ENCODE measurements around the gene CD200. TPM values are rescaled to one million over a fixed set of nuclear protein-coding genes. Genes with fewer than 3 reads are reported as not detected.
"Not testable (repeated sequence)": the region's sequence is repeated elsewhere in the genome, so short reads cannot be mapped to it uniquely, and the experiment has no call there.

Gene CD200
- total RNA-seq, 1 experiment from 2014 or later: not detected

DNA sequence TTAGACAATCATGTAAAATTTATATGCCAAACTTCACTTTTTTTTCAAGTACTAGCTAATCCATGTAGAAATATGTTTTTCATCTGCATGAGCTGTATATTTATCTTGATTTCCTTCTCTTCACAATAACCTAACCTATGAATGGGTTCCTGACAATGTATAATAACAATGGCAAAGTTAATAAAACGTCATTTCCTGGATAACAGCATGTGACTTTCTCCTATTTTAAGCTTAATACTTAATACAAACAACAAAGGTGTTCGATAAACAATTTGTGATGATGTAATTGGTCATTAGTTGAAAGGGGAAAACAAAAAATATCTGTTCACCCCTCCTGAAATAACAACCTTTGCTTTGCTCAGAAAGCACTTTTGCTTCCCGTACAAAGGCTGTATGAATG, 20.4 kb downstream of the CD200 start:
- in situ Hi-C loops (cut with HindIII; ENCODE audit: low sequenced_read_pairs): no loop called here
- no peak for DNase-seq (ENCODE audit: low spot score)

GRCh38 chr3:112354642-112355306, 21.8 kb downstream of the CD200 start:
- in situ Hi-C loops (cut with HindIII; ENCODE audit: low sequenced_read_pairs): no loop called here
- DNase-seq (ENCODE audit: low spot score): no peak

- in situ Hi-C loops (cut with HindIII; ENCODE audit: low sequenced_read_pairs): no loop called here
- no peak for DNase-seq (ENCODE audit: low spot score)
Observed at GRCh38 chr3:112355307-112355687, 22.3 kb downstream of the CD200 start.

GRCh38 chr3:112357930-112358780, 25.2 kb downstream of the CD200 start:
- no peak for DNase-seq (ENCODE audit: low spot score)
- in situ Hi-C loops (cut with HindIII; ENCODE audit: low sequenced_read_pairs): no loop called here

GRCh38 chr3:112360561-112360960, 27.6 kb downstream of the CD200 start:
- DNase-seq (ENCODE audit: low spot score): no peak
- in situ Hi-C loops (cut with HindIII; ENCODE audit: low sequenced_read_pairs): no loop called here

DNA sequence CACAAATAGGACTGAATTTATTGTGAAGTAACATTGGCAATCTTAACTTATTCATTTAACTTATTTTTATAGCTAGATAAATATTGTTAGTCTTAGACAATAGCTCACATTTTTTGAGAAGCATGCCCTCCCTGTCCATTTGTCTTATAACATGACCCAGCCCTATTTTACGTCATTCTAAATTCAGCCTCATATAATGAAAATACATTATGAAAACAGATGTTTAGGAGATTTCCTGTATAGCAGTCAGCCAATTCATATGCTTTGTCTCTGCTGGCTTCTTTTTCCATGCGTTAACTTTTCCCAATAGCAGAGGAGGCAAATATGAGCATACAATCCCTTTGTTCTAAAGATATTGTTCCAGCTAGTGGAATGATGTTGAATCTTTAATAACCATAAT, 29.3 kb downstream of the CD200 start:
- no peak for DNase-seq (ENCODE audit: low spot score)
- in situ Hi-C loops (cut with HindIII; ENCODE audit: low sequenced_read_pairs): no loop called here

DNA sequence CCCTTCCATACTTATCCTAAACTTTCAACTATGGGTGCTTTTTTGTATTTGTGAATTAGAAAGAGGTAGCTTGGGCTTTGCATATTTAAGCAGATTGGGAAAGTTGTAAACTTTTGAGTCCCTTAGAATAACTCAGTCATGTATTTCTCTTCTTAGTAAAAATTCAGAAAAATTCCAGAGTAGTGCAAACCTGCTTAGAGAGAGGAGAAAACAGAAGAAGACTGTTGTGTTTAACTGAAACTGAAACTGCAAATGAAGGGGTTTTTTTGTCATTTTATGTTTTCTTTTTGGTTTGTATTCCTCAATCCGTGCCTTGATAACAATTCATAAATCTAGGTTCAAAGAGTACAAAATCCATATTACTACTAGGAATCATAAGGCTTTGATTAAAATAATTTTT, 31.3 kb downstream of the CD200 start:
- in situ Hi-C loops (cut with HindIII; ENCODE audit: low sequenced_read_pairs): no loop called here
- no peak for DNase-seq (ENCODE audit: low spot score)

DNA sequence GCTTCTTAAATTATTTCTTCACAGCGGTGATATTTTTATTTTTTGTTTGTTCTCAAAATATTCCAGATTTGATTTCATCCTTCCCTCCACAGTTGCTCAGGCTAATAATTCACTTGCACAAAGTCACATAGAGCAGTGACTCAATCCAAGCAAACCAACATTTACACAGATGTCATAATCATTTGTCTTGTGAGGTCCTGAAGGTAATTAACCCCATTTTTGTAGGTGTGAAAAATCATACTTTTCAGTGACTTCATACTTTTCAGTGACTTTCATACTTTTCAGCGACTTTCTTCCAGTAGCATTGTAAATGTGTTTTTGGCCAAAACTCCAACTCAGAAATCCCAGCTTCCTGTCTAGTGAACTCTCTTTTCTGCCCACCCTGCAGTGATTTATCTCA, 32.1 kb downstream of the CD200 start:
- DNase-seq (ENCODE audit: low spot score): no peak
- in situ Hi-C loops (cut with HindIII; ENCODE audit: low sequenced_read_pairs): no loop called here

DNA sequence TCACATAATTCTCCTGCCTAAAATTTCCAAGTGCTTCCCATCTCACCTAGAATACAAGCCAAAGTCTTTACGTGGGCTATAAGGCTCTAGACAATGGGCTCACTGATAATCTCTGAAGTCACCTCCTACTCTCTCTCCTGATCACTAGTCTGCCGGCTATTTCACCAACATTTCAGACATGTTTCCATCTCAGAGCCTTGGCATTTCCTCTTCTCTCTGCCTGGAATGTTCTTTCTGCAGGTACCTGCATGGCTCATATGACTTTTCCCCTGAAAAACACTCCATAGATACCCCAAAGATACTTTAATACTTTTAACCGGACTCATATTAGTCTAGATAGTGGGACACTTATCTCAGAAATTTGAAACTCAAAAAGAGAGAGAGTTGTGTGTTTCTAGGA, 32.7 kb downstream of the CD200 start:
- no peak for DNase-seq (ENCODE audit: low spot score)
- in situ Hi-C loops (cut with HindIII; ENCODE audit: low sequenced_read_pairs): no loop called here

DNA sequence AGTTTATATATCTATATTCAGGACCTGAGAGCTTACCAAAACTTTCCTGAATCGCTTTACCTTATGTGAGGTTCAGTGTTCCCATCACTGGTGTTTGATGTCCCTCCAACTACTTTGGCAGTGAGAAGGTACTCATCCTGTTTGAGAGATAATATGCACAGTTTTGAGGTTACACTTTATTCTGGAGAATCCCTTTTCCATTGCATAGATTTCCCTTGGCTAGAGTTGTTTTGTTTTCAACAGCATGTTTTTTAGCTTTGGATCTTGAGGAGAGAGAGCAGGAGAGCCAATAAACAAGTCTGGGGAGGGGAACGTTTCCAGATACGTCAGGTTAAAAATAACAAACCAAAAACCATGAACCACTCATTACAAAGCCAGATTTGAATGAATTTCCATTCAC, 33.6 kb downstream of the CD200 start:
- in situ Hi-C loops (cut with HindIII; ENCODE audit: low sequenced_read_pairs): no loop called here
- no peak for DNase-seq (ENCODE audit: low spot score)

DNA sequence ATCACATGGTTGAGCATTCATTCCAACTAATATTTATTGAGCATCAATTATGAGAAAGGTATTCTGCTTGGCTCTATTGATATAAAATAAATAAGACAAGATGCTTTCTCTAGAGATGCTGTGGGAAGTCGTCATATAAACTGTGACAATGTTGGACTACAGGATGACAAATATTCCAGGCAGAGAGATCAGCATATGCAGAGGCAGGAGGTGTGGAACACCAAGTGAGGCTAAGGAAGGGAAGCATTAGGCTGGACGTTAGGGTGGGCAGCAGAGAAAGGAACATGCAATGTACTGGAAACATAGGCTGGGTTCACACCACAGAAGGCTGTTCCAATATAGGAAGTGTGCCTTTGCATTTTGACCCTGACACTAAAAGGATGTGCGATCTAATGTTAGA, 38.6 kb downstream of the CD200 start:
- in situ Hi-C loops (cut with HindIII; ENCODE audit: low sequenced_read_pairs): no loop called here
- DNase-seq (ENCODE audit: low spot score): no peak

GRCh38 chr3:112372396-112372795, 39.4 kb downstream of the CD200 start:
- in situ Hi-C loops (cut with HindIII; ENCODE audit: low sequenced_read_pairs): no loop called here

DNA sequence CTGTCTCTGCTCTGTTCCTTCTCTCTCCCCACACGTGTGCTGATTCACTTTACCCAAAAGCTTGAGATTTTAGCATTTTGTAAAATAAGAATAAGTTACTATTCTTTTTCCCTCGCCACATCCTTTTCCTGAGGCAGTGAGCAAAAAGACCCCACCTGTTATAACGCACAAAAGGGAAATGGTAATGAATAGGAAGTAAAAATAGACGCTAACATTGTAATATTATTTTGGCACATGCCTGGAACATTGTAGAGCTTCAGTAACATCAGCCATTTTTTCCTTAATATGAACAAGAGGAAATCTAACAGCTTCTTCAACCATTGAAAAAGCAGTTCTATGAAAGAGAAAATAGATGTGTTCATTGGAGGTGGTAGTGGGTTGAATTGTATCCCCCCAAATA, 40.5 kb downstream of the CD200 start:
- in situ Hi-C loops (cut with HindIII; ENCODE audit: low sequenced_read_pairs): no loop called here
- no peak for DNase-seq (ENCODE audit: low spot score)

More at GRCh38 chr3:112372396-112372795, 39.4 kb downstream of the CD200 start:
- no peak for DNase-seq (ENCODE audit: low spot score)

DNA sequence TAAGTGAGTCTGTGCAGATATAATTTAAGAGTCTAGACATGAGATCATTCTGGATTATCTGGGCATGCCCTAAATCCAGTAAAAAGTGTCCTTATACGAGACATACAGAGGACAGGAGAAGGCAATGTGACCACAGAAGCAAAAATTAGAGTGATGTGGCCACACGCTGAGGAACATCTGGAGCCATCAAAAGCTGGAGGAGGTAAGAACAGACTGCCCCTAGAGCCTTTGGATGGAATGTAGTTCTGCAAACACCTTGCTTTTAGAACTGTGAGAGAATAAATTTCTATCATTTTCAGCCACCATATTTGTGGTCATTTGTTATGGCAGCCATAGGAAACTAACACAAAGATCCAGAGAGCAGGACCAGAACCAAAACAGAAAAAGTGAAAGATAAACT, 41.0 kb downstream of the CD200 start:
- in situ Hi-C loops (cut with HindIII; ENCODE audit: low sequenced_read_pairs): no loop called here
- no peak for DNase-seq (ENCODE audit: low spot score)

DNA sequence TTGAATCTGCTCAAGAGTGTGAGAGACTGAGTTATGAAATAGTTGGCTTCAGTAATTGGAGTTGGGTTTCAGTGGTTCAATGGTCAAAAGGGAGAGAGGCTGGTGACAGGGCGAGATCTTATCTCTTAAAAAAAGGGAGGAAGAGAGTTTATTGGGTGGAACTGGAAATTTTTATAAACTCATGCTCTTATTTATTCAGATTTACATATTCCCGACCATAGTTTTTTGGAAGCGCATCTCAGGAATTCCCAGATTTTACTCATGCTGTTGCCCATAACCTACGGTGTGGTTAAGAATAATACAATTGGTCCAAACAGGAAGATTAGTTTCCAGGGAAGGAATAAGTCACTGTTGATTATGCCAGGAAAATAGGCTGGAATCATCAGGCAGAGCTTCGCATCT, 41.4 kb downstream of the CD200 start:
- in situ Hi-C loops (cut with HindIII; ENCODE audit: low sequenced_read_pairs): no loop called here
- no peak for DNase-seq (ENCODE audit: low spot score)

GRCh38 chr3:112375117-112375516, 42.2 kb downstream of the CD200 start:
- in situ Hi-C loops (cut with HindIII; ENCODE audit: low sequenced_read_pairs): no loop called here
- DNase-seq (ENCODE audit: low spot score): no peak

DNA sequence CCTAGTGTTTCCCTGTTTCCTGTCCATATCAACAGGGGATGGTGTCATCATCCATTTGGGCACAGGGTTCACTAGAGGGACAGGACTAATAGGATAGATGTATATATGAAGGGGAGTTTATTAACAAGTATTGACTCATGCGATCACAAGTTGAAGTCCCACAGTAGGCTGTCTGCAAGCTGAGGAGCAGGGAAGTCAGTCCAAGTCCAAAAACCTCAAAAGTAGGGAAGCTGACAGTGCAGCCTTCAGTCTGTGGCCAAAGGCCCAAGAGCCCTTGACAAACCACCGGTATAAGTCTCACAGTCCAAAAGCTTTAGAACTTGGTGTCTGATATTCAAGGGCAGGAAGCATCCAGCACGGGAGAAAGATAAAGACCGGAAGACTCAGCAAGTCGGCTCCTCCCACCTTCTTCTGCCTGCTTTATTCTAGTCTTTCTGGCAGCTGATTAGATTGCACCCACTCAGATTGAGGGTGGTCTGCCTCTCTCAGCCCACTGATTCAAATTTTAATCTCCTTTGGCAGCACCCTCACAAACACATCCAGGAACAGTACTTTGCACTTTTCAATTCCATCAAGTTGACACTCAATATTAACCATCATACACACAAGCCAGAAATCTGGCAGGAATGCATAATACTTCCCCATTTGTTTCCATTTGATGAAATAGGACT, 43.4 kb downstream of the CD200 start:
- no peak for DNase-seq (ENCODE audit: low spot score)
- in situ Hi-C loops (cut with HindIII; ENCODE audit: low sequenced_read_pairs): no loop called here

DNA sequence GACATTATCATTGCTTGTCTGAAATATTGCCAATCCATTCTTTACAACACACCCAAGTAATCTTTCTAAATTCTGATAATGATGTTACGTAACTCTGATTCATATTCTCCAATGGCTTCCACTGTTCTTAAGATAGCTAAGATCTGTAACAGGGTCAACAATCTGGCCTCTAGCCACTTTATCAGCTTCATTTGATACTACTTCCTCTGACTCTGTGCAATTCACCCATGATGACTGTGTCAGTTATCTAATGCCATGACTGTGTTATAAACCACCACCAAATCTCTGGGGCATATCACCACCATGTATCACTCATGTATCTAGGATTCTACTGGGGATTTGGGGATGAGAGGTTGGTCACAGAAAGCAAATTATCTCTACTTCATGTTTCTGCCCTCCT, 44.0 kb downstream of the CD200 start:
- no peak for DNase-seq (ENCODE audit: low spot score)
- in situ Hi-C loops (cut with HindIII; ENCODE audit: low sequenced_read_pairs): no loop called here

- no peak for DNase-seq (ENCODE audit: low spot score)
- in situ Hi-C loops (cut with HindIII; ENCODE audit: low sequenced_read_pairs): no loop called here
Observed at GRCh38 chr3:112377568-112378071, 44.7 kb downstream of the CD200 start.

DNA sequence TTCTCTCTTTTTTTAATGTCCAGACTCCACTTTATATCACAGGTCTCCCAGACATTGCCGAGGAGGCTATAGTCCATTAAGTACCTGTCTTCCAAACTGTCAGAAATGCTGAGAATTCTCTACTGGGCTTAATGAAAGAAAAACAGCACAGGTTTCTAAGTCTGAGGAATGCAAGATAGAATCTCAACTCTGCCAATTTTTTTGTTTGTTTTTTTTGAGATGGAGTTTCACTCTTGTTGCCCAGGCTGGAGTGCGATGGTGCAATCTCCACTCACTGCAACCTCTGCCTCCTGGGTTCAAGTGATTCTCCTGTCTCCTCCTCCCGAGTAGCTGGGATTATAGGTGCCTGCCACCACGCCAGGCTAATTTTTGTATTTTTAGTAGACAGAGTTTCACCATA, 45.4 kb downstream of the CD200 start:
- in situ Hi-C loops (cut with HindIII; ENCODE audit: low sequenced_read_pairs); DNase-seq (ENCODE audit: low spot score): not testable (repeated sequence)
